ENCODE data around the gene PRDM2.
"Not testable (repeated sequence)": the region's sequence is repeated elsewhere in the genome, so short reads cannot be mapped to it uniquely, and the experiment has no call there.

Gene PRDM2, protein sequence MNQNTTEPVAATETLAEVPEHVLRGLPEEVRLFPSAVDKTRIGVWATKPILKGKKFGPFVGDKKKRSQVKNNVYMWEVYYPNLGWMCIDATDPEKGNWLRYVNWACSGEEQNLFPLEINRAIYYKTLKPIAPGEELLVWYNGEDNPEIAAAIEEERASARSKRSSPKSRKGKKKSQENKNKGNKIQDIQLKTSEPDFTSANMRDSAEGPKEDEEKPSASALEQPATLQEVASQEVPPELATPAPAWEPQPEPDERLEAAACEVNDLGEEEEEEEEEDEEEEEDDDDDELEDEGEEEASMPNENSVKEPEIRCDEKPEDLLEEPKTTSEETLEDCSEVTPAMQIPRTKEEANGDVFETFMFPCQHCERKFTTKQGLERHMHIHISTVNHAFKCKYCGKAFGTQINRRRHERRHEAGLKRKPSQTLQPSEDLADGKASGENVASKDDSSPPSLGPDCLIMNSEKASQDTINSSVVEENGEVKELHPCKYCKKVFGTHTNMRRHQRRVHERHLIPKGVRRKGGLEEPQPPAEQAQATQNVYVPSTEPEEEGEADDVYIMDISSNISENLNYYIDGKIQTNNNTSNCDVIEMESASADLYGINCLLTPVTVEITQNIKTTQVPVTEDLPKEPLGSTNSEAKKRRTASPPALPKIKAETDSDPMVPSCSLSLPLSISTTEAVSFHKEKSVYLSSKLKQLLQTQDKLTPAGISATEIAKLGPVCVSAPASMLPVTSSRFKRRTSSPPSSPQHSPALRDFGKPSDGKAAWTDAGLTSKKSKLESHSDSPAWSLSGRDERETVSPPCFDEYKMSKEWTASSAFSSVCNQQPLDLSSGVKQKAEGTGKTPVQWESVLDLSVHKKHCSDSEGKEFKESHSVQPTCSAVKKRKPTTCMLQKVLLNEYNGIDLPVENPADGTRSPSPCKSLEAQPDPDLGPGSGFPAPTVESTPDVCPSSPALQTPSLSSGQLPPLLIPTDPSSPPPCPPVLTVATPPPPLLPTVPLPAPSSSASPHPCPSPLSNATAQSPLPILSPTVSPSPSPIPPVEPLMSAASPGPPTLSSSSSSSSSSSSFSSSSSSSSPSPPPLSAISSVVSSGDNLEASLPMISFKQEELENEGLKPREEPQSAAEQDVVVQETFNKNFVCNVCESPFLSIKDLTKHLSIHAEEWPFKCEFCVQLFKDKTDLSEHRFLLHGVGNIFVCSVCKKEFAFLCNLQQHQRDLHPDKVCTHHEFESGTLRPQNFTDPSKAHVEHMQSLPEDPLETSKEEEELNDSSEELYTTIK (N-terminal part only)

DNA sequence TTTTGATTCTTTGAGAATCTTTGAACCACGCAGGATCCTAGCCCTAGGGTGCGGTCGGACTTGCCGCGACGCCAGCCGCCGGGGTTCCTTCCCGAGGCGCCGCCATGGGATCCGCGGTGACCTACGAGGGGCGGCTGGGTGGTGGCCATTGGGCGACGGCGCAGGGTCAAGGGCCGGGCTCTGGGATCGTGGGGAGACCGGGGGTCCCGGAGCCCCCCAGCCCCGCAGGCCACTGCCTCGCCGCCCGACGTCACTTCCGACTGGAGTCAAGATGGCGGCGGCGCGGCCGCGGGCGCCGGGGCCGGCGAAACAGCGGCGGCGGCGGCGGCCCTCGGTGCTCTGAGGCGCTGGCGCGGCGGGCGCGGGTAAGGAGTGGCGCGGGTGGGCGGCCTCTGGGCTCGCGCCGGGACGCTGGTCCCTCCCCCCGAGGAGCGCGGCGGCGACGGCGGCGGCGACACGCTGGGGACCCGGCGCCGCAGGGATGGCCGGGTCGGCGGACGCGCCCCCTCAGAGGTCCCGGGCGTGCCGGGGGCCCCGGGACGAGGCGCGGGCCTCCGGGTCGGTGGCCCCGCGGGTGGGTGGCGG lies at the start of gene PRDM2:
Gene PRDM2 (plus strand): TSS at position 253 of the 585 bp plus-strand sequence. CDS start 15,418 bp downstream, outside the sequence.
- peak; percentile 55 to 82 for DNase-seq (ENCODE audit: low spot score in 2 of 2)
- H3K4me1 Mint-ChIP-seq = peaks cover 25% of the 10 kb centered on the region

DNA sequence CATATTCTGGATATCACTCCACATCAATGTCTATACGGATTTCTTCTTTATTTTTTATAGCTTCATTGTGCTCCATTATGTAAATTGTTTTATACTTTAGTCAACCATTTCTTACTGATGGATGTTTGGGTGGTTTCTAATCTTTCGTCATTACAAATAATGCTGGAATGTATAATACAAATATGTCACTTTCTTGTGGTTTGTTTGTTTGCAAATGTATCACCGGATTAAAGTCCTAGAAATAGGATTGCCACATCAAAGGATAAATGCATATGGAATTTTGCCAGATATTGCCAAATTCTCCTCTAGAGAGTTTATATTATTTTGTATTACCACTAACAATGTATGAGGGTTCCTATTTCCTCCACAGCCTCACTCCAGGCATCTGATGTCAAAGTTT lies 48.7 kb upstream of the PRDM2 start:
- H3K4me1 Mint-ChIP-seq = no peaks in the 10 kb centered on the region
- no peak for DNase-seq (ENCODE audit: low spot score in 2 of 2)
- H3K27ac Mint-ChIP-seq = no peak overlapping the region
- peaks cover 2% of the 10 kb centered on the region for H3K9me3 Mint-ChIP-seq
- no peak for ATAC-seq
- H3K4me3 Mint-ChIP-seq = no peak overlapping the region
- no peaks in the 10 kb centered on the region for H3K36me3 Mint-ChIP-seq

More for the DNA sequence above, at the start of gene PRDM2:
- Mint-ChIP-seq H3K4me3 (peak within 1 kb of the TSS; percentile 90), H3K36me3 (peaks cover 5% of the 10 kb centered on the region), H3K27ac (peak within 1 kb of the TSS; percentile 90), H3K9me3 (no peaks in the 10 kb centered on the region)
- peak; percentile 72 for ATAC-seq

DNA sequence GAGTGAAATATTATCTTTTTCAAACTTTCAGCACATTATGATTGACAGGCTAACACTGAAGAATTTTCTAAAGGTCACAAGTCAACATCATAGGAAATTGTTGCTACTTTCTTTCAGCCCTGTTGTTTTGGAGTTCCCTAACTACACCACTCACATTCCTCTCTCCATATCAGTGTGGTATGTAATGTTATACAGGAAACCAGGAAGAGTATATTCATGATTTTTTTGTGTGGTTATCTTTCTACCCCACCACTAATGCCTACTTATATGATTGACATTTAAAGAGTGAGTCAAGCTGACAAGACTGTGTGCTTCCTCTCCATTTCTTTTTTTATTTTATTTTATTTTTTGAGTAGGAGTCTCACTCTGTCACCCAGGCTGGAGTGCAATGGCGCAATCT lies 47.8 kb upstream of the PRDM2 start:
- no peak overlapping the region for H3K4me3 Mint-ChIP-seq
- no peaks in the 10 kb centered on the region for H3K36me3 Mint-ChIP-seq
- no peak for DNase-seq (ENCODE audit: low spot score in 2 of 2)
- no peak overlapping the region for H3K27ac Mint-ChIP-seq
- H3K4me1 Mint-ChIP-seq = no peaks in the 10 kb centered on the region
- ATAC-seq = no peak
- H3K9me3 Mint-ChIP-seq = peaks cover 2% of the 10 kb centered on the region

DNA sequence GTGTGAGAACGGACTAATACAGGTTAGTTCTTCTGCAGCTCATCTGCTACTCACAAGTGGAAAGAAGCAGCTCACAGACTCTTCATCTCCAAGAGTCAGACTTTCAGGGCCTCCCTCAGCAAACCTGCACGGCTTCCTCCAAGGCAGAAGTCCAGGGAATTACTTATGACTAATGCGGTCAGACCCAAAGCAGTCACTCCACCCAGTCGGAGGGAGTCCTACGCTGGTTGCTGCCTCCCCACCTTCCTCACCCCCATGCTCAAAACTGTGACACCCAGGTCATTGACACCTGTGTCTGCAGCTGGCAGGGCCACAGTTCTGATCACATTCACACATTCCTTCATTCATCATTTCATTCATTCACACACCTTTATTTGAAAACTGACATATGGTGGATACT lies 38.4 kb upstream of the PRDM2 start:
- Mint-ChIP-seq H3K36me3 (no peaks in the 10 kb centered on the region), H3K9me3 (peaks cover 3% of the 10 kb centered on the region), H3K27ac (no peak overlapping the region), H3K4me3 (no peak overlapping the region), H3K4me1 (no peaks in the 10 kb centered on the region)
- DNase-seq (ENCODE audit: low spot score in 2 of 2) = no peak
- ATAC-seq = no peak

DNA sequence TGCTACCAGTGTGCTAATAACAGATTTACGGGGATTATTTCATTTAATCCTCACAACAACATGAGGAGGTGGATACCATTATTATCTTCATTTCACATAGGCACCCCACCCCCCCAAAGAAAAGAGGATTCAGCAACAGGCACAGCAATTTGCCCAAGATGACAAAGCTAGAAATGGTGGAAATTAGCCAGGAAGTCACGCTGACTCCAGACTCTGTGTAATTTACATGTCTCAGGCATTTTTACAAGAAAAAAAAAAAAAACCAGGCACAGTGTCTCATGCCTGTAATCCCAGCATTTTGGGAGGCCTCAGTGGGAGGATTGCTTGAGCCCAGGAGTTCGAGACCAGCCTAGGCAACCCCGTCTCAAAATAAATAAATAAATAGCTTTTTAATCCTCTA lies 37.5 kb upstream of the PRDM2 start:
- no peak overlapping the region for H3K4me3 Mint-ChIP-seq
- no peaks in the 10 kb centered on the region for H3K36me3 Mint-ChIP-seq
- no peak for ATAC-seq
- H3K27ac Mint-ChIP-seq = no peak overlapping the region
- peaks cover 3% of the 10 kb centered on the region for H3K9me3 Mint-ChIP-seq
- H3K4me1 Mint-ChIP-seq = no peaks in the 10 kb centered on the region
- no peak for DNase-seq (ENCODE audit: low spot score in 2 of 2)

DNA sequence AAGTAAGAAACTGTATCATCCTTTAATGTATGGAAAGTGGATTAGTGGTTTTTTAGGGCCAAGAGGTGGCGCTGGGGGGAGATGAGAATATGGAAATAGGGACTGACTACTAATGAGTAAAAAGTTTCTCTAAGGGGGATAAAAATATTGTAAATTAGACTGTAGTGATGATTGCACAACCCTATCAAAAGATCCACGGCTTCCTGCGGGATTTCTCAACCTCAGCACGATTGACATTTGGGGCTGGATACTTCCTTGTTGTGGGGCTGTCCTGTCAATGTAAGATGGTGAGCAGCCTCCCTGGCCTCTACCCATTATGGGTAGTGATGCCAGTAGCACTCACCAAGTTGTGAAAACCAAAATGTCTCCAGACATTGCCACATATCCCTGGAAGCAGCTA lies 36.0 kb upstream of the PRDM2 start:
- H3K4me3 Mint-ChIP-seq = no peak overlapping the region
- DNase-seq (ENCODE audit: low spot score in 2 of 2) = no peak
- H3K27ac Mint-ChIP-seq = no peak overlapping the region
- H3K4me1 Mint-ChIP-seq = no peaks in the 10 kb centered on the region
- no peak for ATAC-seq
- peaks cover 3% of the 10 kb centered on the region for H3K9me3 Mint-ChIP-seq
- H3K36me3 Mint-ChIP-seq = no peaks in the 10 kb centered on the region

DNA sequence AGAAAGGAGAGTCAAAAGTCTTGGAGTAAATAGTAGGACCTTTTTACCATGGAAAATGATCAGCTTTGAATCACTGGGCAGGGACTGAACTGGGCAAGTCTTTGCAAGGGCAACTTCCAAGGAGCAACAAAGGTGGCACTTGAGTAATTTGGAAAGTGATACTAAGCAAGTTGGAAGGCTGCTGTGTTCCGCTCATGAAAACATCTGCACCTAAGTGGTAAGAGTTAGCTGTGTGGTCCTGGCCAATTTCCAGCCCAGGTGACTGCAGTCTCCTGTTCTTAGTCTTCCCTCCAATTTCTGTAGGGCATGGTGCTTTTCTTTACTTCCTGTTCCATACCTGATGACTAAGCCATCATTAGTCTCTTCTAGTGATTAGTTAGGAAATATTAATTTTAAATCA lies 35.5 kb upstream of the PRDM2 start:
- H3K4me3 Mint-ChIP-seq = no peak overlapping the region
- H3K9me3 Mint-ChIP-seq = peaks cover under 1% of the 10 kb centered on the region
- ATAC-seq (no peak), DNase-seq (ENCODE audit: low spot score in 2 of 2) (no peak)
- no peak overlapping the region for H3K27ac Mint-ChIP-seq
- H3K36me3 Mint-ChIP-seq = no peaks in the 10 kb centered on the region
- no peaks in the 10 kb centered on the region for H3K4me1 Mint-ChIP-seq

DNA sequence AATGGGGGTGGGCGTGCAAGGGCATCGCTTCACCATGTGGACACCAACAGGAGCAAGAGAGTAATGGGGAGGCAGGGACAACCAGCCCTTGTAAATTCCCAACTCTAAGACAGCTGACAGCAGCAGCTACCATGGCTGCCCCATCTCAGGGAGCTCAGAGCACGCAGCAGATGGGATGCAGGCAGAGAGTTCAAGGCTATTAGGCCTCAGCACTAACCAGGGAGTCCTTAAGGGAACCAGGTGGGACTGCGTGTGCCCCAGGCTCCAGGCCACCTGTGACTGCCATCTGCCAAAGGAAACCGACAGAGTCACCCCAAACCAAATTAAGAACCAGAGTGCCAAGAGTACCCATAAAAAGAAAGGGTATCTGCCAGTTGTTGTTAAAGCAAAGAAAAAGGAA lies 33.7 kb upstream of the PRDM2 start:
- H3K4me1 Mint-ChIP-seq = no peaks in the 10 kb centered on the region
- H3K9me3 Mint-ChIP-seq = no peaks in the 10 kb centered on the region
- H3K36me3 Mint-ChIP-seq = no peaks in the 10 kb centered on the region
- H3K4me3 Mint-ChIP-seq = no peak overlapping the region
- DNase-seq (ENCODE audit: low spot score in 2 of 2) = no peak
- H3K27ac Mint-ChIP-seq = no peak overlapping the region
- no peak for ATAC-seq

DNA sequence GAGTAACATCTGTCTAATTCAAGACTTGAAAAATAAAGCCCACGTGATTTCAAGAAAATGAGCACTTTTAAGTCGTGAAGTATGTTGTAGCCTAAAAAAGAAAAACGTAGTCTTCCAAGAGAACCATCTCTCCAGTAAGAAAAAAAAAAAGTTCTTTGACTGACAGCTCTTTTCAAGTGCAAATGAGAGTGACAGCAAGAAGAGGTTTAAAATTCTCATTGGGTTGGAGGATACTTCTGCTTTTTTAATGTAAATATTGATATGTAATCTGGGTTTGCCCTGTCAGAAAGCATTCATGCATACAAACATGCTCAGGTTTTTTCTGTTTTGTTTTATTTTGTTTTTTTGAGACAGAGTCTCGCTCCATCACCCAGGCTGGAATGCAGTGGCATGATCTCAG lies 32.3 kb upstream of the PRDM2 start:
- Mint-ChIP-seq H3K4me1 (no peaks in the 10 kb centered on the region), H3K9me3 (no peaks in the 10 kb centered on the region), H3K27ac (no peak overlapping the region), H3K4me3 (no peak overlapping the region), H3K36me3 (no peaks in the 10 kb centered on the region)
- DNase-seq (ENCODE audit: low spot score in 2 of 2) = no peak
- ATAC-seq = no peak

DNA sequence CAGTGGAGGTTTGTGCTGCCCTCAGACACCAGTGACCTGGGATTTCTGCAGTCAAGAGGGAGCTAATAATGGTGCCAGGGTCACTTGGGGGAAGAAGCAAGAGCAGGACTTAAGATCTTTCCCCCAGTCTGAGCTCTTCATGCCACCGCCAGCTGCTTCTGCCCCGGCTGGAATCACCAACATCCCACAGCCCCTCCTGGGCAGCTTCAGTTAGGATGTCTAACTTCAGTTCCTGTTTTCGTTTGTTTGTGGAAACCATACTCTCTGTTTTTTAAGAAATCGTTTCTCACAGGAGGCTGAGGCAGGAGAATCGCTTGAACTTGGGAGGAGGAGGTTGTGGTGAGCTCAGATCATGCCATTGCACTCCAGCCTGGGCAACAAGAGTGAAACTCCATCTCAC lies 25.6 kb upstream of the PRDM2 start:
- Mint-ChIP-seq H3K9me3 (peaks cover 3% of the 10 kb centered on the region), H3K4me3 (no peak overlapping the region), H3K36me3 (no peaks in the 10 kb centered on the region), H3K4me1 (no peaks in the 10 kb centered on the region), H3K27ac (no peak overlapping the region)
- ATAC-seq (no peak), DNase-seq (ENCODE audit: low spot score in 2 of 2) (no peak)

DNA sequence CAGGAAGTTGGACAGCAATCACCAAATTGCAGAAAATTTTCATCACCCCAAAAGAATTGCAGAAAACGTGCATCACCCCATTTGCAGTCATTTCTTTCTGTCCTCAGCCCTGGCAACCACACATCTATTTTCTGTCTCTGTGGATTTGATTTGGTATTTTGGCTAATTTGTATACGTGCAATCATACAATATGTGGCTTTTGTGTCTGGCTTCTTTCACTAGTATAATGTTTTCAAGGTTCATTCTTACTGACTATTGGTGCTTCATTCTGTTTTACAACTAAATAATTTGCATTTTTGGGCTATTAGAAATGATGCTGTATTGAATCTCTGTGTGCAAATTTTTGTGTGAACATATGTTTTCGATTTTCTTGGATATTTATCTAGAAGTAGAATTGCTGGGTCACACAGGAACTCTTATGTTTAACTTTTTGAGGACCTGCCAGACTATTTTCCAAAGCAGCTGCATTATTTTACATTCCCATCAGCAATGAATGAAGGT lies 24.8 kb upstream of the PRDM2 start:
- Mint-ChIP-seq H3K27ac (no peak overlapping the region), H3K36me3 (no peaks in the 10 kb centered on the region), H3K9me3 (peaks cover 3% of the 10 kb centered on the region), H3K4me3 (no peak overlapping the region), H3K4me1 (no peaks in the 10 kb centered on the region)
- DNase-seq (ENCODE audit: low spot score in 2 of 2) = no peak
- no peak for ATAC-seq

DNA sequence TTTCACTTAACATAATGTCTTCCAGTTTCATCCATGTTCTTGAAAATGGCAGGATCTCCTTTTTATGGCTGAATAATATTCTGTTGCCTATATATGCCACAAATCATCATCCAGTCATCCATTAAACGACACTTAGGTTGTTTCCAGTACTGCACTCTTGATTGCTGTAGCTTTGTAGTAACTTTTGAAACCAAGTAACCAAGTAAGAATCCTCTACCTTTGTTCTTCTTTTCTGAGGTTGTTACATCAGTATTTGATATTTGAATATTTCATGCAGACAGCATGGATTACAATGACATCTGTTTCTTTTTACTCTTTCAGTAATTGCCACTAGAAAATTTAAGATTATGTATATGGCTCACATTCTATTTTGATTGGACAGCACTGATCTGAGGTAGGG lies 22.1 kb upstream of the PRDM2 start:
- no peak overlapping the region for H3K4me3 Mint-ChIP-seq
- no peak for ATAC-seq
- no peaks in the 10 kb centered on the region for H3K36me3 Mint-ChIP-seq
- DNase-seq (ENCODE audit: low spot score in 2 of 2) = no peak
- no peaks in the 10 kb centered on the region for H3K4me1 Mint-ChIP-seq
- H3K9me3 Mint-ChIP-seq = peaks cover 3% of the 10 kb centered on the region
- H3K27ac Mint-ChIP-seq = no peak overlapping the region

DNA sequence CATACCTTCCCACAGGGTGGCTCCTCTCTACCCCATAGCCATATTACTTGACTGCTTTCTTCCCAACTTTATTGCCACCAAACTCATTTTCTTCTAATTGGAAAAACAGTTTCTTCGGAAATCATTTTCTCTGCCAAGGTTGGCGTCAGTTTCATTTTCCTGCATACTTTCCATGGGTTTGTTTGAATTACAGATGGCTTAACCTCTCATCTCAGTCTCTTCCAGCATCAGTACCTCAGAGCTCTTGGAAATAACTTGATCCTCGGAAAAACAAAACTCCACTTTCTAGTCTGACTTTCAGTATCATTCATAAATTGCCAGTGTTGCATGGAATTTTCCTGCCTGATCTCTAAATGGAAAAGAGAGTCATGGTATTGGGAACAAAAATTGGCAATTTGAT lies 20.3 kb upstream of the PRDM2 start:
- Mint-ChIP-seq H3K27ac (no peak overlapping the region), H3K36me3 (no peaks in the 10 kb centered on the region), H3K4me1 (no peaks in the 10 kb centered on the region), H3K4me3 (no peak overlapping the region), H3K9me3 (peaks cover 3% of the 10 kb centered on the region)
- no peak for ATAC-seq
- no peak for DNase-seq (ENCODE audit: low spot score in 2 of 2)

DNA sequence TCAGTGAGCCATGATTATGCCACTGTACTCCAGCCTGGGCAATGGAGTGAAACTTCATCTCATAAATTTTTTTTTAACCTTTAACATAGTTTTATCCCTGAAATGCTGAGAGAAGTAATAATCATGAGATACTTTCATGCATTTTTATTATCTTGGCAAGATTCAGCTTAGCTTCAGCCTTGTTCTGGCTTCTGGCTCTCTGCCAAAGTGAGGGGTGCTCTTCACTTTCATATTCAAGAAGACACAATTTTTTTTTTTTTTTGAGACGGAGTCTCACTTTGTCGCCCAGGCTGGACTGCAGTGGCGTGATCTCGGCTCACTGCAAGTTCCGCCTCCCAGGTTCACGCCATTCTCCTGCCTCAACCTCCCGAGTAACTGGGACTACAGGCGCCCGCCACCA lies 19.4 kb upstream of the PRDM2 start:
- H3K4me3 Mint-ChIP-seq; ATAC-seq; DNase-seq (ENCODE audit: low spot score in 2 of 2); H3K27ac Mint-ChIP-seq; H3K36me3 Mint-ChIP-seq; H3K4me1 Mint-ChIP-seq; H3K9me3 Mint-ChIP-seq: not testable (repeated sequence)

DNA sequence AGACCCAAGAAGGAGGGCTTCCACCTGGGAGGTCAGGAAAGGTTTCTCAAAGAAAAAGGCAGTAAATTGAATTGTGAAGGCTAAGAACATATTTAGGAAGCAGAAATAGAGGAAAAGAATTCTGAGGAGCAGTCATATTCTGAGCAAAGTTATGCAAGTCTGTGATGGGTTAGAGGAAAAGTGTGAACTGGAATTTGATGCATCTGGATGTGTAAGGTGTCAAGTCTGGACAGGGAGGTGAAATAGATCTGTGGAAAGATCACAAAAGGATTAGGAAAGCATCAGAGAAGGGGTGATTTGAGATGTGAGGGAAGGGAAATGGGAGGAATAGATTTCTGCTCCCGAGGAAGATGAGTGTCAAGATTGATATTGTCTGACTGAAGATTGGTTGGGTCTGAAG lies 18.1 kb upstream of the PRDM2 start:
- ATAC-seq (no peak), DNase-seq (ENCODE audit: low spot score in 2 of 2) (no peak)
- Mint-ChIP-seq H3K36me3 (no peaks in the 10 kb centered on the region), H3K27ac (no peak overlapping the region), H3K4me1 (no peaks in the 10 kb centered on the region), H3K9me3 (peaks cover 3% of the 10 kb centered on the region), H3K4me3 (no peak overlapping the region)
